ENCODE data around the gene ITGA6.
A peak's percentile ranks its signal among the peaks of the same experiment; 100 is the strongest.

ITGA6 gene

DNA sequence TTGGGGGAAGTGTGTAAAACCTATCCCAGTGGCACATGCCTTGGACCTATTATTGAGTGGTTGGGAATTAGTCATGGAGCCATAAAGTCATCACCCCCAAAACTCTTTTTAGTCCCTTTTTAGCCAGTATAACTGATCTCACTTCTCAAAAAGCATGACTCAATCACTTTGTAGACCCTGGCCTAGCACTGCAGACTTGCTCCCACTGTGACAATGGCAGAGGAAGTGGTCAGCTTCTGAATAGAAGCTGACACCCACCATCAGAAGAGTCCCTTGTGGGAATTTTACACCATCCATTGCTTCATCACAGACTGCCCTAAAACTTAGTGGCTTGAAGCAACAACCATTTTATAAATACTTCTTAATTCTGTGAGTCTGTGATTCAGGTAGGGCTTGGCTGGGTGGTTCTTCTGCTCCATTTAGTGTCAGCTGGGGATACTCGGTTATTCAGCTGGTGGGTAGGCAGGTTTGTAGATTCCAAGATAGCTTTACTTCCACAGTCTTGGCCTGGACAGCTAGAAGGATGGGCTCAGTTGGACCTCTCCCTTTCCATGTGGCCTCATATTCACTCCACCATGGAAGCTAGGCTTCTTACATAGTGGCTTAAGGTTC is 10.8 kb upstream of the ITGA6 start:
- no peak for DNase-seq

DNA sequence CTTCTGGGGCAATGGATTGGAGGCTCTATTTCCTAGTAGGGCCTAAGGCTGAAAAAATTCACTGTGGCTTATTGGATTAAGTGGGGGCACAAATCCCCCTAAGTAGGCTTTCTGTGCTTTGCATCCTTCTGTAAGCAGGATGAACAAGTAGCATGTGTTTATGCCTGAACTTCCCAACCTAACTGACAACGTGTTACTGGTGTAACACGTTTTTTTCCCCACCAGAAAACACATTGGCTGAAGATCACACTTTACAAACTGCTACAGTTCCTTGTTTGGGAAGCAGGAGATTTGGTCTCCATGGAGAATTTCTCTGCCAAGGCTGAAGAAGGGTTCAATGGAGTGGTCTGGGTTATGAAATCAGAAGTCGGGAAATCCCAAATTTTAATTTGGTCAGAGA is 7.2 kb upstream of the ITGA6 start:
- no peak for DNase-seq

DNA sequence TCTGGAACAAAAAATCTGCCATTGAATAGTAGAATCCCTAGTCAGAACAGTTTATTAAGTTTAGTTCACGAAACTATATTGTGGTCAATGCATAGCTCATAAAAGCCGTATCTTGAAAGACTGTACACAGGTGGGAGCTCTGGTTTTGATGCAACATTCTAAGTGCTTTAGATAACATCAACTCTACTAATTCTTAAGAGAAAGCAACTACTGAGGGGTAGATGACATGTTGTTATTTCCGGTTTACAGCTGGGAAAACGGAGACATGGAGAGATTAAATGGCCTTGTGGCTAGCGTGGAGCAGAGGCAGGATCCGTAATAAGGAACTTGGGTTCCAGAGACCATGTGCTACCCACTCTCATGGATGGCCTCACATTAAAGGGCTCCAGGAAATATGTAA is 4.2 kb upstream of the ITGA6 start:
- no peak for DNase-seq

- DNase-seq = no peak
Observed at GRCh38 chr2:172425336-172425735, 2.0 kb upstream of the ITGA6 start.

DNA sequence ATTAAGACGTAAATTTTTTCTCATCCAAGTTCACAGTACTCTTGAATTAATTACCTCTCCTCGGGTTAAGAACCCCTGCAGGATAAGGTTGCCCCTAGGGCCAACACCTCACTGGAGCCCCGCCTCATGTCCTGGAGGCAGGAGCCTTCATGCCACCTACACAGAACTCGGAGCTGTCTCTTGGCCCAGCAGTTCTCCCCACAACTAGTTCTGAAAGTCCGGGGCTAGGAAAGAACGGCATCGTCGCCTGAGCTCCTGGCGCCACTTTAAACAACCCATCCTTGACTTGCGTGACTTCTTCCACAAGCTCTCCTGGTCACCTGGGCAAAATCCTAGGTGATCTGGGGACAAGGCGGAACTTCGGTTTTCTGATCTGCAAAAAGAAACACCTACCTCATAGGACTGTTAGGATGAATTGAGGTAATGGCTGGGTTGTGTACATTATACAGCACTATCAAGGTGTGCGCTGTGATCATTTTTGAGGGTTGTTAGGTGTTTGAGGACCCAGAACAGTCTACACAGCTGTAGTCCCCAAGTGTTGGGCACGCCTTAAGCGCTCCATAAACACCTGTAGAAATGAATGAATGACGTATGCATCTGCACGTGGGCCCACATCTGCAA is 641 bp upstream of the ITGA6 start:
- no peak for DNase-seq

GRCh38 chr2:172427990-172428831 is 825 bp downstream of the ITGA6 start:
- peak; percentile 71 to 88 for DNase-seq

DNA sequence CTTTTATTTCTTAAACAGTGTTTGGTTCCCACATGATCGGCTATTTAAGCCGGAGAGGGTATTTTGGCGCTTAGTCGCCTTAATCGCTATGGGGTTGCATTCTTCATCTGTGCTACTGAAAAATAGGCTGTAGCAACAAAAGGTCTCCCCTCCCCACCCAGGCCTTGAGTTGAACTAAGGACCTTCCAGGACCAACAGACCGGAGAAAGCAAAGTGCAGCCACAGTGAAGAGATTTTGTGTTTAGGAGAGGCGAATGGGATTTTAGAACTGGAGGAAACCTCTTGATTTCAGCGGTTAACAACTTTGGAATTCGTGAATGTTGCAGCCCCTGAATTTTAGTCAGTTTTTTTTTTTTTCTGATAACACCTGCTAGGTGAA is 1.4 kb downstream of the ITGA6 start:
- peak in 1 of 2 experiments; percentile 68 for DNase-seq

DNA sequence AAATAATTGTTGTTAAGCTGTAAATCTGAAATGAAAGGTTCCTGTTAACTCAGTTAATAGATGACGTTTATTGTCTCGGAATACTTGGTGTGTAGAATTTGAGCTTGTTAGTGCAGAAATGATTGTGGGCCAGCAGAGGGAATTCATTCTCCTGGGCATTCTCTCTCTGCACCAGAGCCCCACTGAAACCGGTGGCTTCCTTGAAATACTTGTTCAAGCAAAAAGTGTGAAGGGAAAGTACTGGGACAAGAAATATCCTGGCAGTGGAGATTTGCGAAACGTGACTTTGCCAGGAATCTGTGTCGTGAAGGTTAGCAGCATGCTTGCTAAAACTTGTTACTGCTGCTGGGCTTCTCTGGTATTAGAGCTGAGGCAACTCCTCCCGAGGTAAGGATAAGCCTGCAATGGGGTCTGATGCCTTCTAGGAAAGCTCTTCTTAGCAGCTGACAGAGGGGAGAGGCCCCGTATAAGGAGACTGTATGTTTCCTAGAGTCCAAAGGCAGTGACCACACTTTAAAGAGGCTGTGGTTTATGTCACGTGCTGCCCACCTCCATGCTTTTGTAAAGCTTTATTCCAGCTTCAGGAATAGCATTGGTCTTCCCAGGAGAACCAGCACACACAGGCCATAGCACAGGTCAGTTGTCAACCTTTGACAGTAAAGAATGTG is 2.0 kb downstream of the ITGA6 start:
- DNase-seq = peak in 1 of 2 experiments; percentile 24

DNA sequence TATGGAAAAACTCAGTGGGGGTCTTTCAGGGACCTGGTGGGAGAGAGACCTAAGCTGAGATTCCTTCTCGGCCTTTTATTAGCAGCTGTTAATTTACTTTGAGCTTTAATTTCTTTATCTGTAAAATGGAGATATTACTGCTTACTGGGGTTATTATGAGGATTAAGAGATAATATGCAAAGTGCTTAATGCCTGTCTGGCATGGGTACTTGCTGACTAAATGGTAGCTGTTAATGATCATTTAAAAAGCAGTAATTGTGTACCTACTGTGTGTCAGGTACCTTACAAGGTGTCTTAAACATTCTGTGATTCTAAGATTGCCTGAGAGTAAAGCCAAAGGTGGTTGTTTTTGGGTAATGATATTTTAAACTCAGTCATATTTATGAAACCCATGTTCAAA is 2.6 kb downstream of the ITGA6 start:
- no peak for DNase-seq

DNA sequence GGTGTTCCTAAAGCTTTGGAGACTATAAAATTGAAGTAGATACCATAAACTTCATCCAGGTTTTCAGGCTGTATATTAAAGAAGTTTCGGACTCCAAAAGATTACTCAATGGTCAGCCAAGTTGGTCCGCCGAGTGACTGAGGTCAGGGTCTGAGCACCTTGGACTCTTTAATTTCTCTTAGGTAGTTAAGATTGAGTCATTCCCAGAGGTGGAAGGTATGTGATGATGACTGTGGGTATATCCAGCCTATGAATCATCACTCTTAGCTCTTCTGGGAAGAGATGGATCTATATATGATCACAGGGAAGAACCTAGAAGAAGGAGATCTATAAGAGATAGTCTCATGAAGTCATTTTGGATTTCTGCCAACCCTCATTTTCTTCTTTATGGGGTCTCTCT is 3.3 kb downstream of the ITGA6 start:
- no peak for DNase-seq

GRCh38 chr2:172431463-172431862 is 4.1 kb downstream of the ITGA6 start:
- DNase-seq = no peak

DNA sequence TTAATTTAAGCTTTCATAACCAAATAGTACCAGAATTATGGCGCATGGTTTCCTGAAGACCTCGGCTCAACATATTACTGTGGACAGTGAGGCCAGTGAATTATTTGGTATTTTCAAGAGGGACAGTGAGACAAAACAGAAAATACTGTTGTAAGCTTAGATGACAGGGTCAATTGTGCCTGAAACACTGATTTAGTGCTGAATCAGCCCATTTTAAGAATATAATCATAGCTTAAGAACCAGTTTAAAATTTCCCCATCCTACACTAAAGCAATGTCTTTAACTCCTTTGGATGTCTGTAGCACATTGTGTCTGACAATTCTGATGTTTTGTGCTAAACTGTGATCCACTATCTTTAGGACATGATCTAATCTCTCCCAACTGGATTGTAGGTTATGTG is 4.6 kb downstream of the ITGA6 start:
- no peak for DNase-seq

DNA sequence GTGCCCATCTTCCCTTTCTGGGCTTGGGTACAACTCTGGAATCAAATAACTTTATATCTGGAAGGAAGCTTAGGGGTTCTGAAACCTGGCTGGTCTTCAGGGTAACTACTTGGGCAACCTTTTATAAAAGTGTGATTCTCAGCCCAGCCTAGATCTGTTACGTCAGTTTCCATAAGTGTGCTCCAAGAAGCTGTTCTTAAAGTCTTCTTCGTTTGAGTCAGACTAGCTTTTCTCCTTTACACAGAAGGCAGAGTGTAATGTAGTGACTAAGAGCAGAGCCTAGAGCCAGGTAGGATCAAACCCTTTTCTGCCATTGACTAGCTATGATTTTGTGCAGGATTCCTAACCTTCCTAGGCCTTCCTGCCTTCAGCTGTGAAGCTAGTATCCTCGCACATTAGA is 5.8 kb downstream of the ITGA6 start:
- DNase-seq = no peak

- peak; percentile 32 to 74 for DNase-seq
Observed at GRCh38 chr2:172434821-172435605, 7.6 kb downstream of the ITGA6 start.

GRCh38 chr2:172435606-172435911 is 8.2 kb downstream of the ITGA6 start:
- no peak for DNase-seq

- no peak for DNase-seq
Observed at GRCh38 chr2:172436889-172437288, 9.5 kb downstream of the ITGA6 start.

GRCh38 chr2:172437419-172438341 is 10.3 kb downstream of the ITGA6 start:
- DNase-seq = no peak

GRCh38 chr2:172438741-172439508 is 11.5 kb downstream of the ITGA6 start:
- no peak for DNase-seq

DNA sequence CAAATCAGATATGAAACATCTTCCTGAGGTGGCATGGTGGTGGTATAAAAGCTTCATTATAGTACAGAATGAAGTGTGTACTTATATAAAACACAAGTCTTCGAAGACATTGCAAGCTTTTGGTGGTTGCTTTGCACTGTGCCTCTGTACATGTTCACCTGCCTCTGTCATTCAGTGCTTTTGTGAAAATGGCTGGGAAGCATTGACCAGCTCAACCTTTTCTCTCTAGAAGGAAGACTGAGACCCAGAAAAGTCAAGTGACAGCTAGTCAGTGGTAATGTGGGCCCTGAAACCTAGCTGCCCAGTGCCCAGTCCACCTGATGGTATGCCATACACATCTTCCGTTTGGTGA is 12.1 kb downstream of the ITGA6 start:
- no peak for DNase-seq

DNA sequence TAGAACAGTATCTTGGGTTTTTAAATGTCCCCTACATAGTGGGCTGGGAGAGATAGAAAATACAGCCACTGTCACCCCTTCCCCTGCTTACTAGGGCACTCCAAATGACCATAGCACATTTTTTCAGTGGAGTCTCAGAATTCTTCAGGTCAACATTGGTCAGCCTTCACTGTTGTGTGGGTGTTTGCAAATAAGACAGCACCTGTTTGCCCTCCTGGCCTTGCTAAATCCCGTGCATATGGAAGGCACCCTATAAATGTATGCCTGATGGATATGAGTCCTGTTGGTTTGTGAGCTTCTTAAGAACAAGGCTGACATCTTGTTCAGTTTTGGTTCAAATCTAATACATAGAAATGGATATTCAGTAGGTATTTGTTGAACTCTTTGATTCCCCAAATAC is 12.5 kb downstream of the ITGA6 start:
- no peak for DNase-seq

DNA sequence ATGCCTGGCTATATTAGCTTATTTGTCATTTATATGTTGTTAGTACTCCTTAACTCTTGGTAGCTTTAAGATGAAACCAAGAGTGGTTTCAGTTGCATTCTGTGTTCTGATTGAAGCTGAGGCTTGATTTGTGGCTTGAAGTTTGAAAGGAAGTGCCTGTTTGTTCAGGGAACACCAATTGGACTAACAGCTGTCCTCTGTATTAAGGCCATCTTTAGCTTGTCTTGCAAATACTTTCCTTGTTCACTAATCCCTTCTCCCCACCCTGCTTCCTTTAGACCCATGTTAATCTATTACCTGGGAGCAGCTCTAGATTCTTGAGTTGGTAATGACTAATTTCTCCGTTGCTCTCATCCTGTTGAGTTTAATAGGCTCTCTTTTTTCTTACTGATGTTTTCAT is 13.4 kb downstream of the ITGA6 start:
- DNase-seq = no peak

Measured in NCI-H526 (cell line).